Panc1 (cell line): Measurements from ENCODE around the gene UBE2K. TPM values are rescaled to one million over a fixed set of nuclear protein-coding genes. Genes with fewer than 3 reads are reported as not detected.

ENCODE experiments used
- ATAC-seq: fragments of 200-7000 bp; cut with Tn5 transposase; 2 replicates; pipeline ENCODE4 v1.9.1; 2020; ENCODE audit warnings: mild to moderate bottlenecking, moderate library complexity
- BruUV-seq: library from RNA; stranded (reverse); fragments of 400-500 nt; replicated peaks from 2 replicates; lab custom pipeline; 2021; lab: Mats Ljungman, UMichigan
- CTCF ChIA-PET: fragments of 300-600 bp; sonication (Branson Sonifier 250); formaldehyde crosslinking; loops from one replicate; lab custom pipeline; 2022; ENCODE audit warnings: antibody characterized with exemption; lab: Charles Lee
- POLR2A ChIA-PET: fragments of 300-600 bp; sonication (Branson Sonifier 250); formaldehyde crosslinking; loops from one replicate; lab custom pipeline; 2022; ENCODE audit warnings: antibody characterized with exemption; lab: Charles Lee
- DNase-seq: peaks from one replicate; pipeline ENCODE4 v3.0.0-alpha.2; 2010; ENCODE audit warnings: low read depth, low spot score
- H3K27ac ChIP-seq: 2 replicates; pipeline ENCODE4 v1.5.1; 2011; ENCODE audit warnings: mild to moderate bottlenecking, low read length, inconsistent platforms
- H3K27me3 ChIP-seq: fragments of 200-500 bp; sonication (Bioruptor generic); 2 replicates; pipeline ENCODE4 v1.6.0; 2014; ENCODE audit warnings: low read length, inconsistent platforms; ENCODE audit not compliant: control insufficient read depth, insufficient read depth
- H3K36me3 ChIP-seq: fragments of 200-500 bp; sonication (Bioruptor generic); 2 replicates; pipeline ENCODE4 v1.5.1; 2014; ENCODE audit warnings: inconsistent platforms, mild to moderate bottlenecking, low read length, moderate library complexity; ENCODE audit not compliant: control insufficient read depth, insufficient read depth
- H3K4me1 ChIP-seq: 2 replicates; pipeline ENCODE4 v1.5.1; 2011; ENCODE audit warnings: inconsistent platforms, mild to moderate bottlenecking, low read length, moderate library complexity; ENCODE audit not compliant: control insufficient read depth, insufficient read depth
- H3K4me3 ChIP-seq, 2 experiments: 2 replicates each; pipeline ENCODE4 v1.5.1; 2011 to 2012; ENCODE audit warnings: low read depth in 2 of 2, low read length in 2 of 2, mild to moderate bottlenecking in 2 of 2, inconsistent platforms in 1 of 2, moderate library complexity in 1 of 2
- H3K9me3 ChIP-seq: fragments of 200-500 bp; sonication (Bioruptor generic); 2 replicates; pipeline ENCODE4 v1.5.1; 2014; ENCODE audit warnings: low read depth, mild to moderate bottlenecking, inconsistent platforms, low read length, moderate library complexity; ENCODE audit not compliant: control insufficient read depth, insufficient read depth
- POLR2AphosphoS5 ChIP-seq: IDR thresholded peaks from 2 replicates; pipeline ENCODE4 v1.6.1; 2012; ENCODE audit warnings: mild to moderate bottlenecking, low read depth, low read length, moderate library complexity
- REST ChIP-seq, 2 experiments: IDR thresholded peaks; 2 replicates each; pipeline ENCODE4 v1.6.1; 2011 to 2012; ENCODE audit warnings: low read depth in 2 of 2, control low read depth in 1 of 2, low read length in 1 of 2, mild to moderate bottlenecking in 1 of 2, moderate library complexity in 1 of 2; ENCODE audit not compliant: insufficient read depth in 1 of 2
- SIN3A ChIP-seq: IDR thresholded peaks from 2 replicates; pipeline ENCODE4 v1.6.1; 2012; ENCODE audit warnings: low read depth, mild to moderate bottlenecking, low read length, moderate library complexity, borderline replicate concordance; ENCODE audit not compliant: insufficient read depth
- TCF7L2 ChIP-seq: IDR thresholded peaks from 2 replicates; pipeline ENCODE4 v1.6.1; 2011; ENCODE audit warnings: mild to moderate bottlenecking, low read depth, low read length, inconsistent platforms
- in situ Hi-C: cut with HindIII; loops from 2 replicates; pipeline ENCODE4 v1.10.0; 2016; ENCODE audit warnings: low sequenced_read_pairs, low pct_unique_long_range_greater_than_20kb
- intact Hi-C: fragments of 100-400 bp; cut with micrococcal nuclease; formaldehyde crosslinking; loops from one replicate; pipeline ENCODE4 v1.10.0; 2022; ENCODE audit not compliant: unreplicated experiment
- total RNA-seq: library from RNA; stranded (reverse); gene quantifications from one replicate; pipeline ENCODE4 v1.2.1, GENCODE V29; 2021; ENCODE audit not compliant: unreplicated experiment
- TF ChIP-seq, protein P1 (sequence below): fragments of 450-650 bp; IDR thresholded peaks from 2 replicates; pipeline ENCODE4 v1.5.1; 2017; ENCODE audit warnings: mild to moderate bottlenecking

The UBE2K gene
- total RNA-seq, 1 experiment from 2014 or later = 84.1 TPM

GRCh38 chr4:39698424-39699009 lies 581 bp downstream of the UBE2K start:
- no peak for DNase-seq
- Histone ChIP-seq H3K27me3 (no peaks in the 10 kb centered on the region), H3K36me3 (peaks cover 4% of the 10 kb centered on the region), H3K27ac (peak overlapping the region; percentile 91), H3K4me1 (peaks cover 7% of the 10 kb centered on the region; the same call in 1 of the 2 replicates), H3K9me3 (no peaks in the 10 kb centered on the region), H3K4me3 (peak overlapping the region; percentile 85 to 86)
- TSS peak; percentile 81 for BruUV-seq
- ChIA-PET CTCF (no interaction called here), POLR2A (interaction anchor here (0.9 kb wide), 1 partner anchor 171 kb away, joined by 3 read pairs; the partner anchor contains the start of gene UGDH)
- in situ Hi-C loops = no loop called here
- intact Hi-C loops = loop anchor here (5.0 kb wide), 1 partner anchor 119 kb away; no protein-coding TSS in a partner anchor
- no peak for TF ChIP-seq REST (IDR thresholded peaks at IDR 0.05; ENCODE audit: insufficient read depth in 1 of 2, low read depth in 2 of 2, low read length in 1 of 2)
- TF ChIP-seq SIN3A = no peak; the same call in 1 of the 2 replicates
- TF ChIP-seq, protein P1, sequence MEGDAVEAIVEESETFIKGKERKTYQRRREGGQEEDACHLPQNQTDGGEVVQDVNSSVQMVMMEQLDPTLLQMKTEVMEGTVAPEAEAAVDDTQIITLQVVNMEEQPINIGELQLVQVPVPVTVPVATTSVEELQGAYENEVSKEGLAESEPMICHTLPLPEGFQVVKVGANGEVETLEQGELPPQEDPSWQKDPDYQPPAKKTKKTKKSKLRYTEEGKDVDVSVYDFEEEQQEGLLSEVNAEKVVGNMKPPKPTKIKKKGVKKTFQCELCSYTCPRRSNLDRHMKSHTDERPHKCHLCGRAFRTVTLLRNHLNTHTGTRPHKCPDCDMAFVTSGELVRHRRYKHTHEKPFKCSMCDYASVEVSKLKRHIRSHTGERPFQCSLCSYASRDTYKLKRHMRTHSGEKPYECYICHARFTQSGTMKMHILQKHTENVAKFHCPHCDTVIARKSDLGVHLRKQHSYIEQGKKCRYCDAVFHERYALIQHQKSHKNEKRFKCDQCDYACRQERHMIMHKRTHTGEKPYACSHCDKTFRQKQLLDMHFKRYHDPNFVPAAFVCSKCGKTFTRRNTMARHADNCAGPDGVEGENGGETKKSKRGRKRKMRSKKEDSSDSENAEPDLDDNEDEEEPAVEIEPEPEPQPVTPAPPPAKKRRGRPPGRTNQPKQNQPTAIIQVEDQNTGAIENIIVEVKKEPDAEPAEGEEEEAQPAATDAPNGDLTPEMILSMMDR = no peak
- no peak for TF ChIP-seq POLR2AphosphoS5
- no peak for TF ChIP-seq TCF7L2
- ATAC-seq = peak; percentile 58

GRCh38 chr4:39699687-39700409 lies 1.9 kb downstream of the UBE2K start:
- H3K4me3 ChIP-seq = peak overlapping the region; percentile 85 to 86; a peak in 3 of 4 replicates
- H3K9me3 ChIP-seq = no peaks in the 10 kb centered on the region
- DNase-seq (no peak), ATAC-seq (no peak)
- peaks cover 7% of the 10 kb centered on the region; the same call in 1 of the 2 replicates for H3K4me1 ChIP-seq
- peak overlapping the region; percentile 91; the same call in 1 of the 2 replicates for H3K27ac ChIP-seq
- in situ Hi-C loops (no loop called here), intact Hi-C loops (loop anchor here (5.0 kb wide), 1 partner anchor 117 kb away; no protein-coding TSS in a partner anchor)
- TF ChIP-seq TCF7L2 (no peak), REST (IDR thresholded peaks at IDR 0.05; ENCODE audit: insufficient read depth in 1 of 2, low read depth in 2 of 2, low read length in 1 of 2) (no peak), SIN3A (no peak), POLR2AphosphoS5 (no peak)
- TF ChIP-seq, protein P1 = no peak
- peaks cover 4% of the 10 kb centered on the region for H3K36me3 ChIP-seq
- CTCF ChIA-PET = interaction anchor here (0.5 kb wide), 1 partner anchor 706 kb away, joined by 3 read pairs; no protein-coding TSS in a partner anchor
- H3K27me3 ChIP-seq = no peaks in the 10 kb centered on the region
- no TSS peak for BruUV-seq
- POLR2A ChIA-PET = interaction anchor here (0.6 kb wide), 1 partner anchor 546 kb away, joined by 3 read pairs; no protein-coding TSS in a partner anchor
